Colonic mucosa (tissue), 4 donors: ENCODE data around the gene C6orf62. TPM values are rescaled to one million over a fixed set of nuclear protein-coding genes. Genes with fewer than 3 reads are reported as not detected.

Experiments used
- DNase-seq: peaks from one replicate; pipeline ENCODE4 v3.0.0-alpha.2; 2020
- H3K27ac ChIP-seq: fragments of 200-600 bp; one replicate; pipeline ENCODE4 v1.8.0; 2021
- H3K27me3 ChIP-seq: fragments of 200-600 bp; one replicate; pipeline ENCODE4 v1.8.0; 2021
- H3K36me3 ChIP-seq: fragments of 200-600 bp; one replicate; pipeline ENCODE4 v1.8.0; 2021
- H3K4me1 ChIP-seq: fragments of 200-600 bp; one replicate; pipeline ENCODE4 v1.8.0; 2021; ENCODE audit warnings: mild to moderate bottlenecking
- H3K4me3 ChIP-seq: fragments of 200-600 bp; one replicate; pipeline ENCODE4 v1.8.0; 2021
- H3K9ac ChIP-seq, 2 donors: one replicate each; pipeline ENCODE4 v1.7.0; 2013; ENCODE audit warnings: control low read depth in 2 of 2, low read depth in 2 of 2, low read length in 2 of 2
- H3K9me3 ChIP-seq: fragments of 200-600 bp; one replicate; pipeline ENCODE4 v1.8.0; 2021
- intact Hi-C: fragments of 100-400 bp; cut with DNase I; formaldehyde crosslinking; loops from one replicate; pipeline ENCODE4 v1.14.1; 2022
- total RNA-seq, 2 donors: library from RNA; stranded (reverse); fragmentation: NEBNext Ultra II Directional in 1 of 2; extraction: Animal tissue kit (Norgen Biotek cat#: 25700) in 1 of 2; gene quantifications; one replicate each; pipeline ENCODE4 v1.2.1, GENCODE V29; 2021
- TF ChIP-seq, protein P1 (sequence below): fragments of 200-600 bp; IDR thresholded peaks from one replicate; pipeline ENCODE4 v1.8.0; 2022; ENCODE audit warnings: antibody characterized with exemption, mild to moderate bottlenecking
- donor health status: healthy.
- donor health status: DM: no; HTN: no; CAD: no.
- donor health status: DM: no; HTN: no; CAD: no.

The C6orf62 gene
- total RNA-seq, 2 donors from 2014 or later: 70.5 to 85.3 TPM

DNA sequence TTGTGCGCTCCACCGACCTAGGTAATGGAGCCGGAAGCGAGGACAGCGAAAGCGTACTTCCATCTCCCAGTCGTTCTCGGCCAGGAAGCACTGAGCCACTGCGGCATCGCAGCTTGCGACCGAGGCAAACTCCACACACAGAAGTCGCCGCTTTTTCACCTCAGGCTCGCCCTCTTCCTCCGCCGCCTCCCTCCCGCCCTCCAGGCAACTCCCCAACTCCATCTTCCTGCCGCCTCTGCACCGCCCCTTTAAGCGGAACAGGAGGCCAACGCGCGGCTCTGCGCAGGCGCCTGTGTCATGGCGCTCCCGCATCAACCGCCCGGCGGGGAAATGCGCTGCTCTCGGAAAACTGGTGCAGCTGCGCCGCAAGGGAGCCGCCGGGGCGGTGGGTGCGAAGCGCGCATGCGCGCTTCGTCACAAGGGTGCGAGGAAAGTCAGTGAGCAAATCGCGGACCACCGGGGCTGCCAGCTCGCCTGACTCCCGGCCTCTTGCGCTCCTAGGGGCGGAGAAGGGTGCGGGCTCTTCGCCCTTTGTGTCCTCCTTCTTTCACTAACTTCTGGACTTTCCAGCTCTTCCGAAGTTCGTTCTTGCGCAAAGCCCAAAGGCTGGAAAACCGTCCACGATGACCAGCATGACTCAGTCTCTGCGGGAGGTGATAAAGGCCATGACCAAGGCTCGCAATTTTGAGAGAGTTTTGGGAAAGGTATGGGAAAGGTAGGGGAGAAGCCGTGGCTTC is 52.1 kb downstream of the C6orf62 start, which contains the start of the genes ACOT13 and TDP2:
Gene ACOT13 (plus strand): TSS at position 437 of the 737 bp plus-strand sequence. CDS start 187 bp downstream, at position 624.
Gene TDP2 (minus strand): TSS at position 259 of the 737 bp plus-strand sequence. CDS start 37 bp downstream, at position 222.
- no peaks in the 10 kb centered on the region for H3K9me3 ChIP-seq
- no peaks in the 10 kb centered on the region for H3K27me3 ChIP-seq
- peak within 1 kb of the TSS; percentile 49 for H3K4me3 ChIP-seq
- TF ChIP-seq, protein P1, sequence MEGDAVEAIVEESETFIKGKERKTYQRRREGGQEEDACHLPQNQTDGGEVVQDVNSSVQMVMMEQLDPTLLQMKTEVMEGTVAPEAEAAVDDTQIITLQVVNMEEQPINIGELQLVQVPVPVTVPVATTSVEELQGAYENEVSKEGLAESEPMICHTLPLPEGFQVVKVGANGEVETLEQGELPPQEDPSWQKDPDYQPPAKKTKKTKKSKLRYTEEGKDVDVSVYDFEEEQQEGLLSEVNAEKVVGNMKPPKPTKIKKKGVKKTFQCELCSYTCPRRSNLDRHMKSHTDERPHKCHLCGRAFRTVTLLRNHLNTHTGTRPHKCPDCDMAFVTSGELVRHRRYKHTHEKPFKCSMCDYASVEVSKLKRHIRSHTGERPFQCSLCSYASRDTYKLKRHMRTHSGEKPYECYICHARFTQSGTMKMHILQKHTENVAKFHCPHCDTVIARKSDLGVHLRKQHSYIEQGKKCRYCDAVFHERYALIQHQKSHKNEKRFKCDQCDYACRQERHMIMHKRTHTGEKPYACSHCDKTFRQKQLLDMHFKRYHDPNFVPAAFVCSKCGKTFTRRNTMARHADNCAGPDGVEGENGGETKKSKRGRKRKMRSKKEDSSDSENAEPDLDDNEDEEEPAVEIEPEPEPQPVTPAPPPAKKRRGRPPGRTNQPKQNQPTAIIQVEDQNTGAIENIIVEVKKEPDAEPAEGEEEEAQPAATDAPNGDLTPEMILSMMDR: peak; percentile 39
- peak; percentile 94 for DNase-seq
- H3K36me3 ChIP-seq: no peaks in the 10 kb centered on the region
- peaks cover 13% of the 10 kb centered on the region for H3K4me1 ChIP-seq
- intact Hi-C loops: no loop called here
- H3K27ac ChIP-seq: peak within 1 kb of the TSS; percentile 98
- H3K9ac ChIP-seq: peak within 1 kb of the TSS; percentile 93 to 99

DNA sequence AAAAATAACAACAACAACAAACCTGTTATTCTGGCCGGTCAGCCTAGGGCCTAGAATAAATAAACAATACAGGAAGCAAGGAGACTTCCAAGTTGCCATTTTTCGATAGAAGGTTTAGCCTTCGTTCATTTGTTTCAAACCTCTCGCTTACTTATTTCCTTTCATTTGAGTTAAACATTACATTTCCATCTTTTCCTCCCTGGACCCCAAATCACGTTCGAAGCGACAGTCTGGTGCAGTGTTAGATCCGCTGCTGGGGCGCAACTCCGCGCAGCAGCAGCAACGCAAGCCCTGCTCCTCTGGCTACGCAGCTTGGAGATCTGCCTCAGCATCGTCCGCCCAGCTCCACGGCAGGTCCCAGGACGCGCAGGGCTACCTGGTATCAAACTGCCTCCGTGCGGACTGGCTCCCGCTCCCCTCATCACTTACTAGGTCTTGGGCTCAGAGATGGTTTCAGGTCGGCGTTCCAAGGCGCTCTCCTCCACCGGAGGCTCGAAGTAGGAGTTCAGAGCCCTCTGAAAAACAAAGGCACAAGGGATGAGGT is 52.8 kb downstream of the C6orf62 start:
- peak overlapping the region; percentile 98 for H3K27ac ChIP-seq
- peak overlapping the region; percentile 49 for H3K4me3 ChIP-seq
- DNase-seq: no peak
- H3K36me3 ChIP-seq: no peaks in the 10 kb centered on the region
- H3K9me3 ChIP-seq: no peaks in the 10 kb centered on the region
- peaks cover 17% of the 10 kb centered on the region for H3K4me1 ChIP-seq
- TF ChIP-seq, protein P1: no peak
- no peaks in the 10 kb centered on the region for H3K27me3 ChIP-seq
- intact Hi-C loops: no loop called here
- peak overlapping the region; percentile 93 to 99 for H3K9ac ChIP-seq

DNA sequence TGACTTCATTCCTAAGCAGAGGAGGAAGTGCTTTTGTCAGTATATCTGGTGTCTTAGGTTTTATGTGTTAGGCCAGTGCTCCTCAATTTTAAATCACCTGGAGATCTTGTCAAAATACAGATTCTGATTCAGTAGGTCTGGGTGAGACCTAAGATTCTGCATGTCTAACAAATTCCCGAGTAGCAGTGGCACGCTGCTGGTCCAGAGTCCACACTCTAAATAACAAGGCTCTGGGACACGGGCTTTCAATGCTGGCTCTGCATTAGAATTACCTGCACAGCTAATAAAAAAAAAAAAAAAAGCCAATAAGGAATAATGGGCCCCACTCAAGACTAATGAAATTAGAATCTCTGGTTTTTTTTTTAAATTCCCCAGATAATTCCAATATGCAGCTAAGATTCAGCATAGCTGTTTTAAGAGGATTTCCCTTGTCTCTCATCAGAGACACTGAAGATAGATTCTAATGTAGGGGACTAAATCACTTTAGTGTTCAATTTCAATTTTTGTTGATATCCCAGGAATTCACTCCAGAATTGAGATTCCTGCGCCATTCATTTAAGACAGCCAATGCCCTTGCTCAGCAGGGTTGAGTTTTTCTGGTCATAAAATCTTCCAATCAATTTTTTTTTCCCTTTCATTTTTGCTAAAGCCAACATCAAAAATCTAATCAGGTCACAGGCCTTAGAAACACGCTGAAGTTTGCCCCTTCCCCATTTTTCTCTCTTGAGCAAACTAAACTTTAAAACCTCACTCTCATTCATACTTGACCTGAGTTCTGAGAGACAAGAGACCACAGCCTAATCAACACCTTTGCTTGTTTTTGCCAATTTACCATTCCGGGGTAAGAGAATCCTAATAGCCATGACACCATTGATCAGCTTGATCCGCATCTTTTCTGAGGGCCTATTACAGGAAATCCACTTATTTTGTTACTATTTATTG is 54.6 kb downstream of the C6orf62 start:
- no peaks in the 10 kb centered on the region for H3K27me3 ChIP-seq
- H3K4me1 ChIP-seq: peaks cover 25% of the 10 kb centered on the region
- H3K9me3 ChIP-seq: no peaks in the 10 kb centered on the region
- H3K27ac ChIP-seq: peak overlapping the region; percentile 98
- peak overlapping the region; percentile 49 for H3K4me3 ChIP-seq
- H3K36me3 ChIP-seq: no peaks in the 10 kb centered on the region
- DNase-seq: peak; percentile 55
- TF ChIP-seq, protein P1: no peak
- intact Hi-C loops: no loop called here
- H3K9ac ChIP-seq: peak overlapping the region in 1 of 2 donors; percentile 99

DNA sequence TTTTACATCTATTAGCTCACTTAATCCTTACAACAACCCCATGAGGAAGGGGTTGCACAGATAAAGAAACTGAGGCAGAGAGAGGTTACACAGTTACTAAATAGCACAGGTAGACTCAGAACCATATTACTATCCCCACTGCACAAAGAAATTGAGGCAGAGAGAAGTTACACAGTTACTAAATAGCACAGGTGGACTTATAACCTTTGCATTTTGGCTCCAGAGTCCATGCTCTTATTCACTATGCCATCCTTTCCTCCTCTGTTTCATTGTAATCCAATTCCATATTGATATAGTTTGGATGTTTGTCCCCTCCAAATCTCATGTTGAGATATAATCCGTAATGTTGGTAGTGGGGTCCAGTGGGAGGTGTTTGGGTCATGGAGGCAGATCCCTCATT is 55.8 kb downstream of the C6orf62 start:
- no peak for DNase-seq
- peak overlapping the region; percentile 98 for H3K27ac ChIP-seq

More for the DNA sequence above, 55.8 kb downstream of the C6orf62 start:
- Histone ChIP-seq H3K9ac (peak overlapping the region in 1 of 2 donors; percentile 99), H3K4me3 (peak overlapping the region; percentile 49), H3K9me3 (no peaks in the 10 kb centered on the region), H3K27me3 (no peaks in the 10 kb centered on the region), H3K36me3 (no peaks in the 10 kb centered on the region), H3K4me1 (peaks cover 25% of the 10 kb centered on the region)
- intact Hi-C loops: no loop called here
- TF ChIP-seq, protein P1: no peak
